SU-DHL-6 (cell line): ENCODE data around the gene CALCB.

ENCODE experiments used
- EZH2phosphoT487 ChIP-seq: fragments of 200-600 bp; sonication (generic), shearing (Covaris generic); conservative IDR thresholded peaks from 2 replicates; pipeline ENCODE4 v1.6.1; 2018; ENCODE audit warnings: mild to moderate bottlenecking, antibody characterized with exemption, low read length, moderate library complexity, mixed read lengths
- TF ChIP-seq, protein P1 (sequence below): fragments of 200-600 bp; sonication (generic); IDR thresholded peaks from one replicate; pipeline ENCODE4 v1.5.1; 2017; ENCODE audit warnings: antibody characterized with exemption, mild to moderate bottlenecking, low read length, moderate library complexity; ENCODE audit not compliant: insufficient read depth, poor library complexity, severe bottlenecking

DNA sequence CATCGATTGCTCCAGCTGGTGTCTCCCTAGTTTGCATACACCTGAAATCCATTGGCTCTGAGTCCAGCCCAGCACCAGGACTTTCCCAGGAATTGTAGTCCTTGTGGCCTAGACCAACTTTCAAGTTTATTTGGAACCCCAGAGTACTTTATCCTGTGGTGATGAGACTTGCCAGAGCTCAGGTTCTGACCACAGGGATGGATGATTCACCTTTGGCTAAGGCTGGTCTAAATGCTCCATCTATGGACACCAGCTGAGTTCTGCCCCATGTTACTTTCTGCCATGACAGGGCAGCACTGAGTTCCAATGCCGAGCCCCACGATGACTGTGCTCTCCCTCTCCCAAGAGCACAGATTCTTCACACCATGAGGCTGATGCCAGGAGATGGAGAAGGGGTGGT, 24.0 kb downstream of the CALCB start:
- TF ChIP-seq, protein P1, sequence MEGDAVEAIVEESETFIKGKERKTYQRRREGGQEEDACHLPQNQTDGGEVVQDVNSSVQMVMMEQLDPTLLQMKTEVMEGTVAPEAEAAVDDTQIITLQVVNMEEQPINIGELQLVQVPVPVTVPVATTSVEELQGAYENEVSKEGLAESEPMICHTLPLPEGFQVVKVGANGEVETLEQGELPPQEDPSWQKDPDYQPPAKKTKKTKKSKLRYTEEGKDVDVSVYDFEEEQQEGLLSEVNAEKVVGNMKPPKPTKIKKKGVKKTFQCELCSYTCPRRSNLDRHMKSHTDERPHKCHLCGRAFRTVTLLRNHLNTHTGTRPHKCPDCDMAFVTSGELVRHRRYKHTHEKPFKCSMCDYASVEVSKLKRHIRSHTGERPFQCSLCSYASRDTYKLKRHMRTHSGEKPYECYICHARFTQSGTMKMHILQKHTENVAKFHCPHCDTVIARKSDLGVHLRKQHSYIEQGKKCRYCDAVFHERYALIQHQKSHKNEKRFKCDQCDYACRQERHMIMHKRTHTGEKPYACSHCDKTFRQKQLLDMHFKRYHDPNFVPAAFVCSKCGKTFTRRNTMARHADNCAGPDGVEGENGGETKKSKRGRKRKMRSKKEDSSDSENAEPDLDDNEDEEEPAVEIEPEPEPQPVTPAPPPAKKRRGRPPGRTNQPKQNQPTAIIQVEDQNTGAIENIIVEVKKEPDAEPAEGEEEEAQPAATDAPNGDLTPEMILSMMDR = no peak
- TF ChIP-seq EZH2phosphoT487 = no peak
